ENCODE measurements around the gene NUDC. TPM values are rescaled to one million over a fixed set of nuclear protein-coding genes. Genes with fewer than 3 reads are reported as not detected.

NUDC gene
- total and polyA plus RNA-seq, 2 of the 4 experiments (the other 2 are of a cell fraction): 34.8 to 89.8 TPM

GRCh38 chr1:26900001-26900814 is 21.3 kb upstream of the NUDC start, which contains the start of gene GPATCH3:
TSS of gene GPATCH3 (minus strand) at chr1:26900467. CDS start at chr1:26900442, 25 bp downstream.
- no peaks in the 10 kb centered on the region for H3K27me3 ChIP-seq (ENCODE audit: control insufficient read depth, insufficient read depth, low read length)
- 0 out of 2 replicates have a peak within 1 kb of the TSS, but pooled peaks have one; percentile 42 for H2BK120ac ChIP-seq (ENCODE audit: low read depth, low read length)
- H3K4ac ChIP-seq (ENCODE audit: low read depth, low read length): peak within 1 kb of the TSS; percentile 90
- peak within 1 kb of the TSS; percentile 94 for H2AFZ ChIP-seq (replicated peaks; ENCODE audit: low read length, poor library complexity)
- H3K4me1 ChIP-seq (ENCODE audit: control insufficient read depth, insufficient read depth, low read length): peaks cover 5% of the 10 kb centered on the region; the same call in 1 of the 2 replicates
- ChIA-PET POLR2A (ENCODE audit: unreplicated experiment) (interaction anchor here (0.6 to 2.3 kb wide), 4 partner anchors 10 to 96 kb away, joined by 3 to 7 read pairs (median 3); partner anchors contain the start of gene GPN2), CTCF (interaction anchor here (0.7 kb wide), 1 partner anchor 9 kb away, joined by 3 read pairs; no protein-coding TSS in a partner anchor)
- H4K91ac ChIP-seq (ENCODE audit: insufficient read depth, low read depth, low read length): peak within 1 kb of the TSS; percentile 64
- peak within 1 kb of the TSS; percentile 48 for H3K27ac ChIP-seq (ENCODE audit: insufficient read depth, low read length)
- peak within 1 kb of the TSS; percentile 93; the same call in 1 of the 2 replicates for H3K56ac ChIP-seq (ENCODE audit: extremely low read depth, insufficient read depth, low read length)
- peak within 1 kb of the TSS; percentile 86 for H3K4me3 ChIP-seq (ENCODE audit: insufficient read depth, low read depth, low read length)
- no peak within 1 kb of the TSS for H2BK20ac ChIP-seq (ENCODE audit: low read depth, low read length)
- intact Hi-C loops (cut with micrococcal nuclease): no loop called here
- peak within 1 kb of the TSS; percentile 80 for H2BK5ac ChIP-seq (ENCODE audit: low read depth, low read length, poor library complexity, severe bottlenecking)
- peaks cover 5% of the 10 kb centered on the region; the same call in 1 of the 2 replicates for H3K36me3 ChIP-seq (ENCODE audit: control insufficient read depth, insufficient read depth, low read length)
- DNase-seq (peak; percentile 91), ATAC-seq (ENCODE audit: low read depth) (peak; percentile 96)
- 3% methylated on average over 17 of the region's 50 CpGs; no CpG with 5 or more reads in 1 of the 2 experiments for WGBS, 2 experiments (ENCODE audit: extremely low coverage in 2 of 2, insufficient read length in 1 of 2)
- no peaks in the 10 kb centered on the region for H3K9me3 ChIP-seq (ENCODE audit: control insufficient read depth, insufficient read depth, low read length)
- H2BK15ac ChIP-seq (ENCODE audit: low read depth, low read length): no peak within 1 kb of the TSS
- H4K5ac ChIP-seq (ENCODE audit: low read depth, low read length): peak within 1 kb of the TSS; percentile 90
- dilution Hi-C loops (cut with HindIII; ENCODE audit: low sequenced_read_pairs, unreplicated experiment): no loop called here
- peak within 1 kb of the TSS; percentile 90 for H3K4me2 ChIP-seq (ENCODE audit: low read depth, low read length)
- peak within 1 kb of the TSS; percentile 97 for H3K14ac ChIP-seq (replicated peaks; ENCODE audit: low read depth, low read length)
- H3K79me1 ChIP-seq (ENCODE audit: low read depth in 1 of 2, low read length in 2 of 2): peaks cover 24 to 41% of the 10 kb centered on the region in 2 experiments; a peak in 3 of 4 replicates
- in situ Hi-C loops (cut with MboI; ENCODE audit: low sequenced_read_pairs): no loop called here
- peak within 1 kb of the TSS; percentile 9; the same call in 1 of the 2 replicates for H2AK5ac ChIP-seq (ENCODE audit: low read depth, low read length)
- peak within 1 kb of the TSS; percentile 56 to 98 for H4K8ac ChIP-seq (ENCODE audit: low read depth in 2 of 2, low read length in 2 of 2)
- BruUV-seq (replicated peaks): TSS peak; percentile 78
- peak within 1 kb of the TSS; percentile 55; the same call in 1 of the 2 replicates for H3K18ac ChIP-seq (ENCODE audit: low read depth, low read length)
- H3K23ac ChIP-seq (ENCODE audit: low read depth, low read length): peak within 1 kb of the TSS; percentile 73
- peak within 1 kb of the TSS; percentile 84 for H3K9ac ChIP-seq (ENCODE audit: low read depth, low read length)
- peak within 1 kb of the TSS; percentile 84 for H2AK9ac ChIP-seq (replicated peaks; ENCODE audit: low read depth, low read length, poor library complexity)
- H3K9me1 ChIP-seq (ENCODE audit: insufficient read depth, low read length): no peaks in the 10 kb centered on the region
- H4K20me1 ChIP-seq (ENCODE audit: insufficient read depth, low read length): no peaks in the 10 kb centered on the region
- no peak for TF ChIP-seq MAFK (IDR thresholded peaks at IDR 0.05; ENCODE audit: low read depth, low read length)
- no peak for TF ChIP-seq RAD21 (IDR thresholded peaks at IDR 0.05; ENCODE audit: low read length)
- peak; percentile 93 for TF ChIP-seq POLR2A (IDR thresholded peaks at IDR 0.05; ENCODE audit: low read depth, low read length)
- TF ChIP-seq NFE2L2 (IDR thresholded peaks at IDR 0.05; ENCODE audit: low read depth, low read length): no peak
- TF ChIP-seq BHLHE40 (IDR thresholded peaks at IDR 0.05; ENCODE audit: low read depth, low read length): peak; percentile 20; the same call in 1 of the 2 replicates
- TF ChIP-seq CTCF (conservative IDR thresholded peaks at IDR 0.05; ENCODE audit: low read depth, low read length): no peak
- no peak for TF ChIP-seq MAZ (IDR thresholded peaks at IDR 0.05; ENCODE audit: borderline replicate concordance, low read depth, low read length)
- TF ChIP-seq FOS (IDR thresholded peaks at IDR 0.05; ENCODE audit: low read depth, low read length): no peak
- TF ChIP-seq SMC3 (IDR thresholded peaks at IDR 0.05; ENCODE audit: low read depth, low read length): no peak
- TF ChIP-seq ELK1 (IDR thresholded peaks at IDR 0.05; ENCODE audit: borderline replicate concordance, low read depth, low read length): no peak
- TF ChIP-seq CEBPB (IDR thresholded peaks at IDR 0.05; ENCODE audit: low read depth, low read length): peak; percentile 76
- TF ChIP-seq, protein P1, sequence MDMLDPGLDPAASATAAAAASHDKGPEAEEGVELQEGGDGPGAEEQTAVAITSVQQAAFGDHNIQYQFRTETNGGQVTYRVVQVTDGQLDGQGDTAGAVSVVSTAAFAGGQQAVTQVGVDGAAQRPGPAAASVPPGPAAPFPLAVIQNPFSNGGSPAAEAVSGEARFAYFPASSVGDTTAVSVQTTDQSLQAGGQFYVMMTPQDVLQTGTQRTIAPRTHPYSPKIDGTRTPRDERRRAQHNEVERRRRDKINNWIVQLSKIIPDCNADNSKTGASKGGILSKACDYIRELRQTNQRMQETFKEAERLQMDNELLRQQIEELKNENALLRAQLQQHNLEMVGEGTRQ (IDR thresholded peaks at IDR 0.05; ENCODE audit: low read depth, low read length): peak; percentile 95
- no peak for TF ChIP-seq RFX5 (IDR thresholded peaks at IDR 0.05; ENCODE audit: low read depth, low read length)

All from IMR-90 (cell line).